HG02885 (cell line): ENCODE measurements around the gene CENPM.

Experiments
- ATAC-seq: cut with Tn5 transposase; IDR thresholded peaks from one replicate; pipeline ENCODE4 v1.9.1; 2021; ENCODE audit warnings: mild to moderate bottlenecking; ENCODE audit not compliant: unreplicated experiment, poor library complexity

The CENPM gene

DNA sequence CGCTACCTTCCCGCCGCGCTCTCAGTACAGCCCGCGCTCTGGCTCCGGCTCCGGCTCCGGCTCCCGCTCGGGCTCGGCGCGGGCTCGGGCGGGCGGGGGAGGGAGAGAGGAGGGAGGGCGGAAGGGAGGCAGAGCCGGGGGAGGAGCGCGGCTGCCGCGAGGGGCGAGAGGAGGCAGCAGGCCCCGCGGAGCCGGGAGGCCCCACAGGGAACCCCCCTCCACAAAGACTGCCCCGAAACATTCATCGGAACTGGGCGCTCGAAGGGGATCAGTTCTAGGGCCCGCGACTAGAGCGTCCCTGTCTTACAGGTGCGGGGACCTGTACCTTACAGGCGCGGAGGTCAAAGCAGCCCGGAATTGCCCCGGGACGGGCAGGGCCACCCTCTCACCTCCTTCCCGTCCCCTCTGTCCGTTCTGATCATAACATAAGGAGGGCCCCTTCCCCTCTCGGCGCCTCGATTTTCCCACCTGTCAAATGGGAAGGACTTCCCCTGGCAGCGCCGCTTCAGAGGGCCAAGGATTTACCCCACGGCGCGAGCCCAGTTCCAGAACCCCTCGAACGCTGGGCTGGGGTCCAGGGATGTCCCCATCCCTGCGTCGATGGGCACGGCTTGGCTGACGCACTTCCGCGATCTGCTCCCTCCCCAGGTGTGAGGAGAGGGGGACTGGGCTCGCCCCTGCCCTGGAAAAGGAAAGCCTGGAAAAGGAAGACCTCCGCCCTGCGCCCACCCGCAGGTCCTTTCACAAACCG, 31.7 kb downstream of the CENPM start, which contains the start of gene SHISA8:
Gene SHISA8, minus strand, starts transcription at position 40 of the 751 bp plus-strand sequence. CDS start 407 bp downstream, outside the sequence.
- no peak for ATAC-seq

DNA sequence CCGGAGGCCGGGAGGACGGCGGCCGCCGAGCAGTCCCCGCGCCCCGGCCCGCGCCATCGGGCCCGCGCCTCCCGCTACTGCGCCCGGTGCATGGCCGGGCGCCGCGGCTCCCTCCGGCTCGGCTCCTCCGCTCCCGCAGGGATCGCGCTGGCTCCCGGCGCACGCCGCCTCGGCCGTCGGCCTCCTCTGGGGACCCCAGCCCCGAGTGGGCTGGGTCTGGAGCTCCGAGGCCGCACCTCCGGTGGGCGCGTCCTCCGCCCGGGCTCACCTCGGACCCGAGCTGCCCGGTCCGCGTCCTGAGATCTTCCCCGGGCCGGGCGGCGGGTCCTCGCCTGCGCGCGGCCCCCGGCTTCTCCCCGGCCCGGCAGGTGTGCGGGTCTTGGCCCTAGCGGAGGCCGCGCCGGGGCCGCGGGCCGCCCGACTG, 32.3 kb downstream of the CENPM start:
- ATAC-seq, result no peak

DNA sequence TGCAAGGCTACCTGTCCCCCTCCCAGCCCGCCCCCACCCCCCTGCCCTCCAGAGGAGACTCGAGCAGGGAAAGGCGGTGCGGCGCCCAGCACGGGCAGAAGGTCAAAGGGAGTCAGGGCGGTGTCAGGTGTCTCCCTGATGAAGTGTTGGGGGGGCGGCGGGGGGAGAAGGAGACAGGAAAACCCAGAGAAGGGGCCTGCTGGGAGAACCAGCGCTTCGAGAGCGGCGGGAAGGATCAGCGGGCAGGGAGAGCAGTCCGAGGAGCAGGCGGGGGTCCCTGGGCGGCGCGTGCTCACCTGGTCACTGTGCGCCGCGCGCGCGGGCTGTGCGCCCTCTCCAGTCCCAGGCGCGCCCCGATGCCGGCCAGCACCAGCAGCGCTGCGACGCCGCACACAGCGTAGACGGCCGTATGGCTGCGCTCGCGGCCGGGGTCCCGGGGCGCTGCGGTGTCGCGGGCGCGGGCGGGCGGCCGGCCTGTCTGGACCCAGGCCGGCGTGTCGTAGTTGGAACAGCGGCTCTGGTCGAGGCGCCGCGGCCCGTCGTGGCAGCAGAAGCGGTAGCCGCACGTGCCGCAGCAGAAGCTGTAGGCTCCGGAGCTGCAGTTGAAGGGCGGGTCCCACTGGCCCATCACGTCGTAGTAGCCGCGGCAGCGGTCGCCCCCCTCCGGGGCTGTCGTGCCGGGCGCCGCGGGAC, 33.0 kb downstream of the CENPM start:
- no peak for ATAC-seq

DNA sequence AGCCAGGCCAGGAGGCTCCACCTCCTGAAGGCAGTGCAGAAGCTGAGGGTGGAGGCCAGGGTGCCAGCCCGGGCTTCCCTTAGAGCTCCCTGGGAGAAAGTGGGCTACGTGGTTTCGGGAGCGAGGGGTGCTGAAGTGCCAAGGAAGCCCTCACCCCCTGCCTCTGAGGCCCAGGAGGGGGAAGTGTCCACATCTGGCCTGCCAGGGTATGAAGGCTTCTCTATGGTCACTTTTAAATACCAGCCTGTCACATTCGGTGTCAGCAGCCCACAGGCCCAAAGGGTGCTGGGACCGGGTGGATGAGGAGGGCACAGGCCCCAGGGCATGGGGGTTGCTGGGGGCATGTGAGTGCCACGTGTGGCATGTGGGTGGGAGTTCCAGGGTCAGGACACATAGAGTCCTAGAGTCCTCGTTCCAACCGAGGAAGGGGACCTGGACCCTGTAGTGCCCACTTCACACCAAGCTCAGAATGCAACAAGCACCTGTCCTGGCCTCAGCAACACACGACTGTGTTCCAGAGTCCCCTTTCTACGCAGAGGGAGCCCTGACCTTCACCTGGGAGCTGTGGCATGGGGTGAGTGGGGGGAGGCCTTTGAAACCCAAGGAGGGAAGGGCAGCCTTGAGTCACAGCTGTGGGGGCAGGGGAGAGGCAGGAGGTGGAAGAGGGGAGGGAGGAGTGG, 33.8 kb downstream of the CENPM start:
- ATAC-seq, result no peak

DNA sequence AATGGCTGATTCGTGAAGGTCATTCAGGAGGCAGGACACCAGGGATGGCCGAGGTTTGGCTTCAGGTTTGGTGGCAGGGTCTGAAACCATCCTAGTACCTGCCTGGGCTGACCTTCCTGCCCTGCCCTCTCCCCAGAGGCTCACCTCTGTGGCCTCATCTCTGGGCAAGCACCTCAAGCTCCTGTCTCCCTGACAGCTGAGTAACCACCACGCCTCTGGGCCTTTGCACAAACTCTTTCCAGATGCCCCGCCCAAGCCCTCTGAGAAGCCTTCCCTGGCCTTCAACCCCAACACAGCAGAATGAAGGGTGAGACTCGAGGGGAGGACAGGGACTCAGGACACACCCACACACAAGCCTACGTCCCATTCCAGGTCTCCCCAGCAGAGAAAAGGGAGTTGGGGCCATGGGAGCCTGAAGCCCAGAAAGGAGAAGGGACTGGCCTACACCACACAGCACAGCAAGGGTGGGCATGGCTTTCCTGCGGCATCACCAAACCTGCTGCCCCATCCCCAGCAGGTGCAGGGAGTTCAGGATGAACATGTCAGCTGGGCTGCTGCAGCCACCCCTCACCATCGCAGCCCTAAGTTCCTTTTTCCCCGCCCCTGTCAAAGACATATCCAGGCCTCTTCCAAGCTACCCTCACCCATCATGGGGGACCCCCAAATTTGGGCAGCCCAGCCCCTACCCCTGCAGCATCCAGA, 34.5 kb downstream of the CENPM start:
- ATAC-seq, result no peak

DNA sequence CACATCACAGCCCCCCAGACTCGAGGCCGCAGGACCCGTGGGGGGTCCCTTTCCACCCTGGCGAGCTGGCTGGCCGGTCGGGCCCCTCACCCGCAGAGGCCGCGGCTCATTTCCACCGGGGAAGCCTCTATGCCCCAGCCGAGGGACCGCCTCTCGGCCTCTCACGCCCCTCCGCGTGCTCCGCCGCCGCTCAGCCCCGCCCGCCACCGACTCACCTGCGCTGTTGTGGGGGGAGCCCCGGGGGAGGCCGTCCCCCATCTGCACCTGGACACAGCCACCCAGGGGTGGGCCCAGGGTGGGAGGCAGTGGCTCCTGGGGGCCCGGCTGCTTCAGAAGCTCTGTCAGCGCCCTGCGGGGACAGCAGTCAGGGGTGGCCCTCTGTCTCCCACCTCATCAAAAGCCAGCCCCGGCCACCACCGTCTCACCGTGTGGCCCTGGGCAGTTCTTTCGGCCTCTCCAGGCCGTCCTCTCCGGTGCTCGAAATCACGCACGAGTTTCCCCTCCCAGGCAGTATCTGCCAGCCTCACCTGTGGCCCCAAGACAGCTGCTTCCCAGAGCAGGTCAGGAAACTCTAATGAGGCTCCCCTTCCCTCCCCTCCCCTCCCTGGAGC, 35.8 kb downstream of the CENPM start:
- no peak for ATAC-seq

DNA sequence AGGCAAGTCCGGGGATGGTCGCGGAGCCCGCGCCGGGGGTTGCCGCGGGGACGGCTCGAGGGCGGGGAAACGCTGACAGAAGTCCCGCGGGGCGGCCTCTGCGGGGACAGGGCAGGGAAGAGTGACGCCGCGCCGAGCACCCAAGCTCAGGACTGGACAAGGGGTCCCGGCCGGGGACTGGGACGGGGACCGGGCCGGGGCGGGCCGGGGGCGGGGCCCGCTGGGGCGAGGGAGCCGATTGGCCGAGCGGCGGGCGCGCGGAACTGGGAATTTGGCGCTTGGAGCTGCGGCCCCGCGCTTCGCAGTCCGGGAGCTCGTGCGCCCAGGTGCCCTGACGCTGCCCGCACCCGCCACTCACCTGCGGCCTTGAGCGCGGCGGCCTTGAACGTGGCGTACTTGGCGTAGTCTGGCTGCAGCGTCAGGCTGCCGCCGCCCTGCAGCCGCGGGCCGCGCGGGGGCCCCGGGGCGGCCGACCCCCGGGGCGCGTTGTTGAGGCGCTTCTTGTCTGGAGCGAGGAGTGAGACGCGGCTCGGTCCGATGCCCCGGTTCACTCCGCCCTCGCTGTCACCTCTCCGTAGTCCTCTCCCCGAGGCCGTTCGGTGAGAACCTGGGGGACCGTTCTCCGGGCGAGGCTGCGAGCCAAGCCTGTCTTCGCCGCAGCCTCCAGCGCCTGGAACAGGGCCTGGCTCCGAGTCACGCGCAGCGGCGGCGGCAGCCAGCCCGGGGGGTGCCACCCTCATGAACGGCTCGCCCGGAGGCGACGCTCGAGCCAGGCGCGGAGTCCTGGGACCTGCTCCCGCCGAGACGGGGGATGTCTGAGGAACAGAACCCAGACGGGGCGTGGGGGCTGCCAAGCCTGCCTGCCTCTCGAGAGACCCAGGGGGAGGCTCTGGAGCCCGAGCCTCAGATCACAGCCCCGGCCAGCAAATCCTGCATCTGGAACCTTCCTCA, 36.6 kb downstream of the CENPM start:
- no peak for ATAC-seq

DNA sequence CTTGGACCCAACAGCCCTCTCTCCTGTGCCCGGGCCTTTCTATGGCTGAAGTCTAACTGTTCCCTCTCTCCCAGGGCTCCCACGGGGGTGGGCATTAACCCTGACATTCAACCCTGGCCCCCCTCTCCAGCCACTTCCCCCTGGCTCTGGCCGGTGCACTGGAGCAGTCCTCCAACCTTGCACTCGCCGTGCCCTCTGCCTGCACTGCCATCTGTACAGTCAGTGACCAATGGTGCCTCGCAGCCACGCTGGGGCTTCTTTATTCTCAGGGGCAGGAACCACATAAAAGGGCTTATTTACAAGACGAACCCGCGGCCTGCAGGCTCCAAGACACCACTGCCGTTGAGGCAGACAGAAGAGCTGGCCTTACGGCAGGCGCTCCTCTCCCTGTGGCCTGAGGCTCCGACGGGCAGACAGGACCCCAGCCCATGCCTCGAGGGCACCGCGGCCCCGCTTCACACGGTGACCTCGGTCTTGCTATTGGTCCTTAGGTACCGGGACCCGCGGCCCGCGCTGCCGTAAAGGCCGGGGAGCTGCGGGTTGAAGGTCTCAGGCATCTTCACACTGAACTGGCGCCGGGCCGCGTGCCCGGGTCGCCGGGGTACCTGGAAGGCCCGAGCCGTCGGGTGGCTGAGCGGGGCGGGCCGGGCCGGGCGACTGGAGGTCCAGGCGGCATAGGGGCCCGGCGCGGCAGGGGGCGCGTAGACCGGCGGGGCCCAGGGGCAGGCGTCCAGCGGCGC, 37.5 kb downstream of the CENPM start:
- no peak for ATAC-seq

DNA sequence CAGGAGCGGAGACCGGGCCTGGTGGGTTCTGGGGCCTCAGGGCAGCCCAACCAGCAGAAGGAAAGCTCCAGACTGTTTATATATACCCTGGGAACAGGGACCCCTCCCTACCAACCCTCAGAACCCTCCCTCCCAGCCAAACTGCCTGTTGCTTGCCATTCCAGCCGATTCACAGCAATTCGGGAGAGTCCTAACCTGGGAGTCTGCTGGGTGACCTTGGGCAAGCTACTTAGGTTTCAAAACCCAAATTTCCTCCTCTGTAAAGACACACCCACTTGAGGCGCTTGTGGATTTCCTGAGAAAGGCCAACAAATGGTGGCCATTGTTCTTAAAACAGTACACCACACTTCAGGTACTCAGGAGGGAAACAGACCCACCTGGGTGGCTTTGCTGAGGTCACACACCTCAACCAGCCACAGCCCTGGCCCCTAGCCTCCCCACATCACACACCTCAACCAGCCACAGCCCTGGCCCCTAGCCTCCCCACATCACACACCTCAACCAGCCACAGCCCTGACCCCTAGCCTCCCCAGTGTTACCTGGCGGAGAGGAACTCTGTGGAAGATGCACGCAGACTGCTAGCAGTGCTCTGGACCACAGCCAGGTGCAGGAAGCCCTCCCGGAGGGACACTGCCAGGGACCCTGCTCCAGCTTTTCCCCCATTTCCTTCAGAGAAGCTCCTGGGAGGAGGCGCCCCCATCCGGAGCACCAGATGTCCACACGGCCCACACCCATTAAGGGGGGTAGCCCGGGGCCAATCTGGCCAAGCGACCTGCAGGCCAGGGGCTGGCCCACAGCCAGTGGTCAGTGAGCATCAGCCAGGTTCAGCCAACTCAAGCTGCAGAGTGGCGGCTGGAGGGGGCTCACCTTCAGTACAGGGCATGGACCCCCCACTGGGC, 38.3 kb downstream of the CENPM start:
- no peak for ATAC-seq

DNA sequence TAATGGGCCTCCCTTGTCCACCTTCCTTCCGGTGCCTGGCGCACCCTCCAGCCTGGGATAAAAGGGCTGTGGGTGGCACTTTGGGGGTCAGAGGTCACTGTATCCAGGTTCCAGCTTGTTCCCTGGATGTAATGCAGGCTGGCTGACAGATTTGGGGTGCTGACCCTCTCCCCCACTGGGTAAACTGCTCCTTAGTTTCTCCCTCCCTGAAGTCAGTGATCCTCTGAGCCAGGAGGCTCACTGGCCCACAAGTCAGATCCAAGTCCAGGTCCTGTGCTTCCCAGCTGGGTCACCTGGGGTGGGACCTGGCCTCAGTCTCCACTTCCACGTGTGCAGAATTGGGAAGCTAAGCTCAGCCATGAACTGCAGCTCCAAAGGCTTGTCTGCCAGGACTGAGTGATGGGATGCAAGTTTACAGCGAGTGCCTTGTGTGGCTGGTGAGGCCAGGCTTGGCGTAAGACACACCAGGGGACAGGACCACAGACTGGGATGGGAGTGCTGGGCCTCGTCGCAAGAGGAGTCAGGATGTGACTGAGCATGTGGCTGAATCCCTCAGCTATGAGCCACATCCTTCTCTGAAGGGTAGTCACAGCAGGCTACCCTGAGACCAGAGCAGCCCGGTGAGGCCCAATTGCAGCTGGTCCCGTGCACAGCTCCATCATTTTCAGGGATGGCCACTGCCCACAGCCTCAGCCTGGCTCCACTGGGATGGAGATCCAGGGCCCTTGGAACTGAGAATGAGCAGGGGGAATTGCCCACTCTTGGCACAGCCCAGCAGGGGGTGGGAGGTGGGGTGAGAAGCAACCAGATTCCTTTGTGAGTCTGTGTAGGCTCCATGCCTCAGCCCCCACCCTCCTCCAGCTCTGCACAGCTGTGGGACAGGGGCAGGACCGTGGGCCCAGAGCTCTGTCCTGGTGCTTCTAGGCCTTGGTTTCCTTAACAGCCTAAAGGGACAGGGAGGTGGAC, 39.2 kb downstream of the CENPM start:
- ATAC-seq, result no peak

DNA sequence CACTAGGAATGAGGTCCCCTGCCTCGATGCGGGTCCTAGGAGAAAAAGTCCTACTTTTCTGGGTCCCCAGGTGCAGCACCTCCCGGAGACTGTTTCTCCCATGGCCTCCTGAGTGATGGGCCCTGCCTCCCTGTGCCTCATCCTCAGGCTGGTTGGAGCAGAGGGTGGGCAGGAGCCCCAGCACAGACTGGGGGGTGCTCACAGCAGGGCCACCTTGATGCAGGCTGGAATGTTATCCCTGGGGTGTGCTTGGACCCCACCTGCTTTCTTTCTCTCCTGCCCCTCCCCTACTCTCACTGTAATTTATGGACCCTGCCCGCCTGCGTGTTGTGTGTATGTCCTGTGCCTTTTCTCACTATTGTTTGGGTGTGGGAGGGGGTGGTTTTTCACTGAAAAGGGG, 40.1 kb downstream of the CENPM start:
- no peak for ATAC-seq

DNA sequence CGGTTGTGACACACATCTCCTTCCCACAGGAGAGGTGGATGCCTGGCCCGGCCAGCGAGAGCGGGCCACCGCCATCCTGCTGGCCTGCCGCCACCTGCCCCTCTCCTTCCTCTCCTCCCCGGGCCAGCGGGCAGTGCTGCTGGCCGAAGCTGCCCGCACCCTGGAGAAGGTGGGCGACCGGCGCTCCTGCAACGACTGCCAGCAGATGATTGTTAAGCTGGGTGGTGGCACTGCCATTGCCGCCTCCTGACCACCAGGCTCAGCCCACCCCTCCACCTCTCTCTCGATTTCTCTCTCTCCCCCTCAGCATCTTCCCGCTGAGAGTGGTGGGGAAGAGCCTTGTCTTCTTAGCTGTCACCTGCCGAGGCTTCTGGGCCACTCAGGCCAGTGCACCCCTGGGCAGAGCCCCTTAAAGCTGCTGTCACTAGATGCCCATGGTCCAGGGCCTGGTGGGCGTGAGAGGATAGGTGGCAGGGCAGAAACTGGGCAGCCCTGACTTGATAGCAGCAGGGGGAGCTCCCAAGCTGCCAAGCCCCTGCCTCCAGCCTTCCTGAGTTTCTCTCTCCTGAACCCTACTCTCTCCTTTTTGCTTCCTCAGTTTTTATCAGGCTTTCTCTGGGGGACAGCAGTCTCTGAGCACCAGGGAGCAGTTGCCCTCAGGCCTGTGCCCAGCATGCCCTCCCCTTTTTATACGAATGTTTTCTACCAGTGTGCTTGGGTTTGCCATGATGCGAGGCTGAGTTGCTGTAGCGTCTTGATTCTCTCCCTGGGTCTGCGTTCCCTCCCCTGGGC, 41.3 kb downstream of the CENPM start:
- ATAC-seq, result no peak

DNA sequence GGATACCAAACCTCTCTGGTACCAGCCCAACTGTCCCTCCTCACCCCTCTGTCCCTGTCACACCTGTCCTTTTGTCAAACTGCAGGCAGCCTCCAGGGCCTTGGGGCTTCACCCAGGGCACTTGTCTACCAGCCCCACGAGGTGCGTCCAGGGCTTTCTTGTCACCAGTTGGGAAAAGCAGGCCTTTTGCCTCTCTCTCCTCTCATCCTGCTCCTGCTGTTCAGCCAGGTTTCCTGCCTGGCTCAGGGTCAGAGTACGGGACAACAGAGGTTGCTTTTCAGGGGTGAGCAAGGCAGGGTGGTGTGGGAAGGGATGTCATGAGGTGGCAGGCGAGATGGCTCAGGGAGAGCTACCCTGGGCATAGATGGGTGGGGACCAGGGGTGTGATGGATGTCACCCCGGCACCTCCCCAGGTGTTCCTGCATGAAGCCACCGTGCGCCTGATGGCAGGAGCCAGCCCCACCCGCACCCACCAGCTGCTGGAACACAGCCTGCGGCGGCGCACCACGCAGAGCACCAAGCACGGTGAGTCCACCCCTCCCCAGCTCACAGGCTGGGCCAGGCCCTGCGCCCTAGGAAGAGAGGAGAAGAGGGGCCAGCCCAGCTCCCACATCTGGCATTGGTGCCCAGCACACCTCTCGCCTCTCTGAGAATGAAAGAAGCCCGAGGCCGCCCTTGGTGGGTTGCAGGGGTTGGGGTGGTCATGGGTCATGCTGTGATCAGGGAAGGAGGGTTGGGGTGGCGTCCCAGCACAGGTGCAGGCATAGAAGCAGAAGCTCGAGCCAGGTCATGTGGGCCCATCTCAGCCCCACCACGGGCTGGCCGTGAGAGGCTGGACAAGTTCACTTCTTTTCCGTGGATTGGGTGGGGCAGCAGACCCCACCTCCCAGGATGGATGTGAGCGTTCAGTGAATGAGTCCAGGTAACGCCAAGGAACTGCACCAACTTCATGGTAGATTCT, 42.2 kb downstream of the CENPM start:
- no peak for ATAC-seq

DNA sequence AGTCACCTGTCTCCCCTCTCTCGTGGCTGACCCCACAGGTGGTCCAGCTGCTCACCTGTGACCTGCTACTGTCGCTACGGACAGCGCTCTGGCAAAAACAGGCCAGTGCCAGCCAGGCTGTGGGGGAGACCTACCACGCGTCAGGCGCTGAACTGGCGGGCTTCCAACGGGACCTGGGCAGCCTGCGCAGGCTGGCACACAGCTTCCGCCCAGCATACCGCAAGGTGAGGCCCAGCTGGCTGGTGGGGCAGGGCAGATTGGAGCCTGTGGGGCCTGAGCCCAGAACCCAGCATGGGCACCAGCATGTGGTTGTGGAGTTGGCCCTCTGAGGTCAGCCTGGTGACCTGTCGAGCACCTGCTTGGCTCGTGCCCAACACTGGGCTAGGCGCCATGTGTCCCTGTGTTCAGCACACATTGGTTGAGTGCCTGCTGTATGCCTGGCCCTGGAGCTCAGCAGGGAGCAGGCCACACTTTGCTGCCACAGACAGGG, 44.0 kb downstream of the CENPM start:
- ATAC-seq, result no peak
